ENCODE measurements around the gene BRSK2.

- no peak for TF ChIP-seq POLR2A (IDR thresholded peaks at IDR 0.05; ENCODE audit: low read length)
- TF ChIP-seq GATA1 (IDR thresholded peaks at IDR 0.05; ENCODE audit: low read depth, low read length): no peak
These were observed 417 bp upstream of the BRSK2 start for GRCh38 chr11:1389103-1389931.

All from erythroblast (primary cell).